CD14-positive monocyte (primary cell): ENCODE measurements around the gene HPSE2. TPM values are rescaled to one million over a fixed set of nuclear protein-coding genes. Genes with fewer than 3 reads are reported as not detected.

Experiments used
- DNase-seq, 3 donors: peaks; one replicate each; pipeline ENCODE4 v3.0.0-alpha.2; 2011 to 2022
- H2AFZ ChIP-seq: 2 replicates; pipeline ENCODE4 v1.6.0; 2012; ENCODE audit warnings: mild to moderate bottlenecking, low read depth, low read length, inconsistent platforms; ENCODE audit not compliant: insufficient read depth, poor library complexity, severe bottlenecking
- H3K27ac ChIP-seq, 2 donors: 1 replicate in 1 of 2; 2 replicates in 1 of 2; pipeline ENCODE4 v1.5.1; 2012 to 2013; ENCODE audit warnings: low read length in 2 of 2, control low read depth in 1 of 2, inconsistent platforms in 1 of 2, low read depth in 1 of 2, mild to moderate bottlenecking in 1 of 2
- H3K27me3 ChIP-seq, 2 donors: one replicate each; pipeline versions ENCODE4 v1.6.0 to v1.6.1; 2011 to 2013; ENCODE audit warnings: low read length in 2 of 2; ENCODE audit not compliant: control insufficient read depth in 2 of 2, insufficient read depth in 2 of 2
- H3K36me3 ChIP-seq, 2 donors: replicated peaks in 1 of 2; 1 replicate in 1 of 2; 2 replicates in 1 of 2; pipeline versions ENCODE4 v1.5.1 to v1.6.1; 2012 to 2013; ENCODE audit warnings: low read length in 2 of 2, control low read depth in 1 of 2, inconsistent platforms in 1 of 2, mild to moderate bottlenecking in 1 of 2; ENCODE audit not compliant: insufficient read depth in 2 of 2, control insufficient read depth in 1 of 2
- H3K4me1 ChIP-seq, 2 donors: 1 replicate in 1 of 2; 2 replicates in 1 of 2; pipeline versions ENCODE4 v1.5.1 to v1.6.1; 2012 to 2013; ENCODE audit warnings: low read length in 2 of 2, control low read depth in 1 of 2, inconsistent platforms in 1 of 2, mild to moderate bottlenecking in 1 of 2, moderate library complexity in 1 of 2; ENCODE audit not compliant: insufficient read depth in 2 of 2, control insufficient read depth in 1 of 2
- H3K4me2 ChIP-seq: replicated peaks from 2 replicates; pipeline ENCODE3; 2012; ENCODE audit warnings: low read length, moderate library complexity, mild to moderate bottlenecking; ENCODE audit not compliant: poor library complexity, severe bottlenecking; ENCODE audit errors: extremely low read depth
- H3K4me3 ChIP-seq, 3 experiments: fragments of 200-600 bp in 1 of 3; sonication (generic) in 1 of 3; replicated peaks in 1 of 3; 1 replicate in 2 of 3; 2 replicates in 1 of 3; pipeline ENCODE4 v1.5.1; 2011 to 2013; ENCODE audit warnings: low read length in 3 of 3, mild to moderate bottlenecking in 3 of 3, control low read depth in 2 of 3, low read depth in 2 of 3, inconsistent platforms in 1 of 3, moderate library complexity in 1 of 3
- H3K79me2 ChIP-seq: 2 replicates; pipeline ENCODE4 v1.6.0; 2012; ENCODE audit warnings: mild to moderate bottlenecking, control low read depth, inconsistent platforms, low read length, moderate library complexity; ENCODE audit not compliant: insufficient read depth
- H3K9ac ChIP-seq: 2 replicates; pipeline ENCODE4 v1.6.0; 2017; ENCODE audit warnings: low read length, mild to moderate bottlenecking; ENCODE audit not compliant: insufficient read depth, poor library complexity, severe bottlenecking
- H3K9me3 ChIP-seq, 2 donors: replicated peaks in 1 of 2; 1 replicate in 1 of 2; 2 replicates in 1 of 2; pipeline versions ENCODE4 v1.5.1 to v1.6.1; 2012 to 2013; ENCODE audit warnings: low read length in 2 of 2, control low read depth in 1 of 2; ENCODE audit not compliant: control insufficient read depth in 1 of 2, insufficient read depth in 1 of 2
- H4K20me1 ChIP-seq: 2 replicates; pipeline ENCODE4 v1.6.0; 2012; ENCODE audit warnings: mild to moderate bottlenecking, low read length, control low read depth, moderate library complexity; ENCODE audit not compliant: insufficient read depth
- H3K27ac Mint-ChIP-seq, 7 donors: one replicate each; pipeline ENCODE4 v1.8.0; 2020; ENCODE audit warnings: mild to moderate bottlenecking in 7 of 7, mixed read lengths in 7 of 7, moderate library complexity in 6 of 7, inconsistent platforms in 2 of 7
- H3K27me3 Mint-ChIP-seq, 3 donors: one replicate each; pipeline ENCODE4 v1.8.0; 2021 to 2022; ENCODE audit warnings: low read depth in 3 of 3, mild to moderate bottlenecking in 3 of 3, mixed read lengths in 3 of 3, moderate library complexity in 3 of 3, inconsistent platforms in 1 of 3
- H3K36me3 Mint-ChIP-seq, 2 donors: one replicate each; pipeline ENCODE4 v1.8.0; 2020; ENCODE audit warnings: mixed read lengths in 2 of 2, inconsistent platforms in 1 of 2, mild to moderate bottlenecking in 1 of 2
- H3K4me1 Mint-ChIP-seq: one replicate; pipeline ENCODE4 v1.8.0; 2020; ENCODE audit warnings: mild to moderate bottlenecking, mixed read lengths
- H3K4me3 Mint-ChIP-seq, 2 donors: one replicate each; pipeline ENCODE4 v1.8.0; 2020; ENCODE audit warnings: mild to moderate bottlenecking in 2 of 2, mixed read lengths in 2 of 2, moderate library complexity in 1 of 2
- H3K9me3 Mint-ChIP-seq, 7 donors: one replicate each; pipeline ENCODE4 v1.8.0; 2020 to 2022; ENCODE audit warnings: mixed read lengths in 7 of 7, mild to moderate bottlenecking in 6 of 7, moderate library complexity in 6 of 7, inconsistent platforms in 2 of 7
- WGBS: methylation state at CpG from one replicate; pipeline ENCODE4 v1.1.5; 2013; ENCODE audit warnings: missing lambda C conversion rate; ENCODE audit not compliant: insufficient coverage; 5-methylcytosine and 5-hydroxymethylcytosine counted together
- intact Hi-C, 2 donors: fragments of 100-400 bp; cut with micrococcal nuclease; formaldehyde crosslinking; loops; one replicate each; pipeline versions ENCODE4 v1.15.0 to v1.15.1; 2023
- polyA plus RNA-seq, 3 donors: library from polyadenylated mRNA; depleted of rRNA in 1 of 3; unstranded in 2 of 3; stranded (reverse) in 1 of 3; fragments of 300-500 nt in 2 of 3; fragments of >200 nt in 1 of 3; fragmentation: Illumina TruSeq in 2 of 3; gene quantifications; 1 replicate in 2 of 3; 2 replicates in 1 of 3; pipeline ENCODE4 v1.2.3, GENCODE V29; 2012 to 2021
- TF ChIP-seq, protein P1 (sequence below): fragments of 200-600 bp; IDR thresholded peaks from one replicate; pipeline ENCODE4 v1.8.0; 2022; ENCODE audit warnings: antibody characterized with exemption, mild to moderate bottlenecking

The HPSE2 gene
- polyA plus RNA-seq, 3 donors, result not detected

DNA sequence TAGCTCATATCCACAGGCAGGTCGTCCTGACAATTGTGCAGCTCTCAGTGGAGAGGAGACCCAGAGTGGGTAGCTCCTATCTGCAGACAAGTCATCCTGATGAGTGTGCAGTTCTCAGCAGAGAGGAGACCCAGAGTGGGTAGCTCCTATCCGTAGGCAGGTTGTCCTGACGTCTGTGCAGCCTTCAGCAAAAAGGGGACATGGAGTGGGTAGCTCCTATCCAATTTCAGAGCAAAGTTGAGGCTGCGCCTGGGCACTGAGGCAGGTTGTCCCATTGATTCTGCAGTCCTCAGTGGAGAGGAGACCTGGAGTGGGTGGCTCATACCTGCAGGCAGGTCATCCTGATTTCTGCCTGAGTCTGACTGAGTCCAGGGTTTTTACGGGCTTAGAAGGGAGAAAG lies 111.8 kb downstream of the HPSE2 start:
- WGBS, result 98% methylated on average over 5 of the region's 5 CpGs
- no peak for DNase-seq
- Mint-ChIP-seq H3K4me1 (no peaks in the 10 kb centered on the region), H3K9me3 (peaks cover 4 to 18% (median 11%) of the 10 kb centered on the region in 7 donors), H3K27ac (no peak overlapping the region), H3K4me3 (no peak overlapping the region), H3K36me3 (no peaks in the 10 kb centered on the region), H3K27me3 (no peaks in the 10 kb centered on the region)
- Histone ChIP-seq H4K20me1 (no peaks in the 10 kb centered on the region), H3K27me3 (no peaks in the 10 kb centered on the region), H3K4me1 (no peaks in the 10 kb centered on the region), H3K36me3 (no peaks in the 10 kb centered on the region), H3K4me2 (no peak overlapping the region), H3K27ac (no peak overlapping the region), H3K9me3 (peaks cover 0 to 26% of the 10 kb centered on the region in 2 donors), H2AFZ (no peak overlapping the region), H3K9ac (no peak overlapping the region), H3K4me3 (no peak overlapping the region), H3K79me2 (no peaks in the 10 kb centered on the region)
- TF ChIP-seq, protein P1, sequence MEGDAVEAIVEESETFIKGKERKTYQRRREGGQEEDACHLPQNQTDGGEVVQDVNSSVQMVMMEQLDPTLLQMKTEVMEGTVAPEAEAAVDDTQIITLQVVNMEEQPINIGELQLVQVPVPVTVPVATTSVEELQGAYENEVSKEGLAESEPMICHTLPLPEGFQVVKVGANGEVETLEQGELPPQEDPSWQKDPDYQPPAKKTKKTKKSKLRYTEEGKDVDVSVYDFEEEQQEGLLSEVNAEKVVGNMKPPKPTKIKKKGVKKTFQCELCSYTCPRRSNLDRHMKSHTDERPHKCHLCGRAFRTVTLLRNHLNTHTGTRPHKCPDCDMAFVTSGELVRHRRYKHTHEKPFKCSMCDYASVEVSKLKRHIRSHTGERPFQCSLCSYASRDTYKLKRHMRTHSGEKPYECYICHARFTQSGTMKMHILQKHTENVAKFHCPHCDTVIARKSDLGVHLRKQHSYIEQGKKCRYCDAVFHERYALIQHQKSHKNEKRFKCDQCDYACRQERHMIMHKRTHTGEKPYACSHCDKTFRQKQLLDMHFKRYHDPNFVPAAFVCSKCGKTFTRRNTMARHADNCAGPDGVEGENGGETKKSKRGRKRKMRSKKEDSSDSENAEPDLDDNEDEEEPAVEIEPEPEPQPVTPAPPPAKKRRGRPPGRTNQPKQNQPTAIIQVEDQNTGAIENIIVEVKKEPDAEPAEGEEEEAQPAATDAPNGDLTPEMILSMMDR, result no peak
- intact Hi-C loops, result no loop called here

DNA sequence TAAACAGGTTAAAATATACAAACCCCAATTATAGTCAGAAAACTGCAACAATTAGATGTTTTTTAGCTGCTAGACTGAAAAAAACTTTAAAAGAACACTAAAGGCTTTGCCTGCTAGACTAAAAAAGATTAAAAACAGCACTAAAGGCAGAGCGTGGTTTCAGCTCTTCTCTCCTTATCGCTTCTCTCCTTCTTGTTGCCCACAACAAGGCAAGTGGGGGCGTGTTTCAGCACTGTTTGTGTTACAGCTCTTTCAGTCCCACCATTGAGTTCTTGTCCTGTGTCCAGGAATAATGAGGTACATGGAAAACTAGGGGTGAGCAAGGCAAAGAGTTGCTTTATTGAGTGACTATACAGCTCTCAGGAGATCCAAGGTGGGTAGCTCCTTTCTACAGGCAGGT lies 112.3 kb downstream of the HPSE2 start:
- TF ChIP-seq, protein P1, result no peak
- Histone ChIP-seq H3K4me3 (no peak overlapping the region), H2AFZ (no peak overlapping the region), H3K9me3 (peaks cover 0 to 26% of the 10 kb centered on the region in 2 donors), H3K36me3 (no peaks in the 10 kb centered on the region), H3K4me1 (no peaks in the 10 kb centered on the region), H3K79me2 (no peaks in the 10 kb centered on the region), H3K27ac (no peak overlapping the region), H4K20me1 (no peaks in the 10 kb centered on the region), H3K27me3 (no peaks in the 10 kb centered on the region), H3K4me2 (no peak overlapping the region), H3K9ac (no peak overlapping the region)
- Mint-ChIP-seq H3K4me3 (no peak overlapping the region), H3K27ac (no peak overlapping the region), H3K36me3 (no peaks in the 10 kb centered on the region), H3K27me3 (peaks cover 0 to 1% (median 0%) of the 10 kb centered on the region in 3 donors), H3K9me3 (peaks cover 7 to 19% (median 11%) of the 10 kb centered on the region in 7 donors), H3K4me1 (no peaks in the 10 kb centered on the region)
- no peak for DNase-seq
- intact Hi-C loops, result no loop called here
- no CpG with 5 or more reads among the region's 3 CpGs for WGBS
